ENCODE results near the gene ADK. TPM values are rescaled to one million over a fixed set of nuclear protein-coding genes. Genes with fewer than 3 reads are reported as not detected.
A peak's percentile ranks its signal among the peaks of the same experiment; 100 is the strongest.

ADK gene
- total and polyA plus RNA-seq, 2 of the 13 experiments (the other 11 are each of a cell fraction or from before 2014, with no cell fraction given), result 48.6 to 79.1 TPM

GRCh38 chr10:74587109-74587854 is 436.3 kb downstream of the ADK start (continued):
- no peak; the same call in 1 of the 2 replicates for TF ChIP-seq AHDC1 (CRISPR knock-in tag; IDR thresholded peaks at IDR 0.05; ENCODE audit: borderline replicate concordance)
- TF ChIP-seq PREB (CRISPR knock-in tag; IDR thresholded peaks at IDR 0.05), result no peak
- no peak for TF ChIP-seq CHD2 (IDR thresholded peaks at IDR 0.05; ENCODE audit: low read depth, low read length)
- TF ChIP-seq ARHGAP35 (CRISPR knock-in tag; IDR thresholded peaks at IDR 0.05; ENCODE audit: borderline replicate concordance), result no peak
- TF ChIP-seq NR0B2 (CRISPR knock-in tag; IDR thresholded peaks at IDR 0.05), result no peak
- no peak for TF ChIP-seq MLLT10 (CRISPR knock-in tag; IDR thresholded peaks at IDR 0.05)
- no peak for TF ChIP-seq ZNF10 (CRISPR knock-in tag; IDR thresholded peaks at IDR 0.05; ENCODE audit: borderline replicate concordance, low read depth)
- peak; percentile 47; the same call in 1 of the 2 replicates for TF ChIP-seq FOXP4 (CRISPR knock-in tag; IDR thresholded peaks at IDR 0.05)
- no peak for TF ChIP-seq MYC (CRISPR knock-in tag; IDR thresholded peaks at IDR 0.05; ENCODE audit: borderline replicate concordance)
- 0 out of 2 replicates have a peak, but pooled peaks have one; percentile 26 for TF ChIP-seq FOXP1 (IDR thresholded peaks at IDR 0.05)
- peak; percentile 92 for TF ChIP-seq FOXP1 (CRISPR knock-in tag; IDR thresholded peaks at IDR 0.05)
- TF ChIP-seq ETV5 (CRISPR knock-in tag; IDR thresholded peaks at IDR 0.05; ENCODE audit: borderline replicate concordance), result 0 out of 2 replicates have a peak, but pooled peaks have one; percentile 8
- TF ChIP-seq ZNF891 (CRISPR knock-in tag; IDR thresholded peaks at IDR 0.05), result no peak
- no peak for TF ChIP-seq ATF7-NPFF (CRISPR knock-in tag; IDR thresholded peaks at IDR 0.05; ENCODE audit: low read depth)
- TF ChIP-seq ZNF333 (CRISPR knock-in tag; IDR thresholded peaks at IDR 0.05; ENCODE audit: borderline replicate concordance), result no peak
- TF ChIP-seq ZC3H4 (CRISPR knock-in tag; IDR thresholded peaks at IDR 0.05; ENCODE audit: borderline replicate concordance), result no peak
- TF ChIP-seq CERS6 (CRISPR knock-in tag; IDR thresholded peaks at IDR 0.05), result no peak
- TF ChIP-seq KLF11 (CRISPR knock-in tag; IDR thresholded peaks at IDR 0.05), result no peak
- no peak for TF ChIP-seq DNMT3B (CRISPR knock-in tag; conservative IDR thresholded peaks at IDR 0.05)
- no peak for TF ChIP-seq ZNF530 (CRISPR knock-in tag; IDR thresholded peaks at IDR 0.05; ENCODE audit: low read depth)
